Endothelial cell of umbilical vein (primary cell): Measurements from ENCODE around the gene SYNPO2. TPM values are rescaled to one million over a fixed set of nuclear protein-coding genes. Genes with fewer than 3 reads are reported as not detected.

Experiments used
- BruUV-seq: library from RNA; stranded (reverse); fragments of 400-500 nt; replicated peaks from 2 replicates; lab custom pipeline; 2021; lab: Mats Ljungman, UMichigan
- CTCF ChIA-PET: fragments of 300-600, 350-600 bp; sonication (Branson Sonifier 250); formaldehyde crosslinking; loops from one replicate; lab custom pipeline; 2021; ENCODE audit warnings: antibody characterized with exemption, inconsistent platforms; lab: Charles Lee
- POLR2A ChIA-PET: fragments of 300-600, 350-600 bp; sonication (Branson Sonifier 250); formaldehyde crosslinking; loops from one replicate; lab custom pipeline; 2021; ENCODE audit warnings: antibody characterized with exemption, inconsistent platforms; lab: Charles Lee
- DNase-seq: peaks from one replicate; pipeline ENCODE4 v3.0.0-alpha.2; 2011; ENCODE audit warnings: low read depth, low spot score
- FAIRE-seq: peaks from 2 replicates; lab custom pipeline; 2011; peaks lifted over from hg19 to GRCh38; lab: Jason Lieb, UNC
- H2AFZ ChIP-seq: 2 replicates; pipeline ENCODE4 v1.6.0; 2012; ENCODE audit warnings: low read depth, low read length, control low read depth, inconsistent platforms
- H3K27ac ChIP-seq: 2 replicates; pipeline ENCODE4 v1.5.1; 2011; ENCODE audit warnings: low read depth, mild to moderate bottlenecking, control low read depth, low read length, moderate library complexity; ENCODE audit not compliant: insufficient read depth
- H3K27me3 ChIP-seq, 2 experiments: 2 replicates each; pipeline versions ENCODE4 v1.6.0 to v1.6.1; 2011; ENCODE audit warnings: low read length in 2 of 2, mixed read lengths in 1 of 2; ENCODE audit not compliant: control insufficient read depth in 2 of 2, insufficient read depth in 2 of 2
- H3K36me3 ChIP-seq, 2 experiments: 2 replicates in 1 of 2; 3 replicates in 1 of 2; pipeline ENCODE4 v1.5.1; 2011; ENCODE audit warnings: low read length in 2 of 2, mild to moderate bottlenecking in 1 of 2, moderate library complexity in 1 of 2; ENCODE audit not compliant: control insufficient read depth in 2 of 2, insufficient read depth in 2 of 2; ENCODE audit errors: extremely low read depth in 1 of 2
- H3K4me1 ChIP-seq: 3 replicates; pipeline ENCODE4 v1.5.1; 2011; ENCODE audit warnings: mild to moderate bottlenecking, low read length; ENCODE audit not compliant: control insufficient read depth, insufficient read depth; ENCODE audit errors: extremely low read depth
- H3K4me2 ChIP-seq: 2 replicates; pipeline ENCODE4 v1.6.1; 2011; ENCODE audit warnings: low read length, control low read depth, mixed read lengths; ENCODE audit not compliant: insufficient read depth
- H3K4me3 ChIP-seq, 3 experiments: fragments of 200-600 bp in 1 of 3; sonication (generic), shearing (Covaris generic) in 1 of 3; replicated peaks in 1 of 3; 2 replicates each; pipeline ENCODE4 v1.5.1; 2011 to 2016; ENCODE audit warnings: control low read depth in 3 of 3, low read length in 3 of 3, mild to moderate bottlenecking in 2 of 3, inconsistent platforms in 1 of 3, low read depth in 1 of 3, moderate library complexity in 1 of 3; ENCODE audit not compliant: insufficient read depth in 1 of 3
- H3K79me2 ChIP-seq: 2 replicates; pipeline ENCODE4 v1.6.0; 2012; ENCODE audit warnings: low read length, inconsistent platforms; ENCODE audit not compliant: control insufficient read depth, insufficient read depth
- H3K9ac ChIP-seq: replicated peaks from 2 replicates; pipeline ENCODE3; 2011; ENCODE audit warnings: low read length, control low read depth; ENCODE audit not compliant: insufficient read depth; ENCODE audit errors: extremely low read depth
- H3K9me1 ChIP-seq: replicated peaks from 3 replicates; pipeline ENCODE4 v1.6.0; 2011; ENCODE audit warnings: mild to moderate bottlenecking, low read length; ENCODE audit not compliant: control insufficient read depth, insufficient read depth; ENCODE audit errors: extremely low read depth
- H3K9me3 ChIP-seq: replicated peaks from 2 replicates; pipeline ENCODE4 v1.5.1; 2012; ENCODE audit warnings: low read length, inconsistent platforms; ENCODE audit not compliant: control insufficient read depth, insufficient read depth
- H4K20me1 ChIP-seq: replicated peaks from 2 replicates; pipeline ENCODE3; 2011; ENCODE audit warnings: mild to moderate bottlenecking, low read length; ENCODE audit not compliant: control insufficient read depth, insufficient read depth; ENCODE audit errors: extremely low read depth
- CTCF ChIP-seq, 2 donors: IDR thresholded peaks; 1 replicate in 1 of 2; 2 replicates in 1 of 2; pipeline ENCODE4 v1.5.1; 2011; ENCODE audit warnings: low read length in 2 of 2, mild to moderate bottlenecking in 2 of 2, moderate library complexity in 2 of 2, control low read depth in 1 of 2, inconsistent platforms in 1 of 2, low read depth in 1 of 2; ENCODE audit not compliant: insufficient read depth in 1 of 2; ENCODE audit errors: extremely low read depth in 1 of 2
- EZH2 ChIP-seq: IDR thresholded peaks from 2 replicates; pipeline ENCODE4 v1.6.1; 2012; ENCODE audit warnings: borderline replicate concordance, low read depth, mild to moderate bottlenecking, moderate library complexity, low read length, inconsistent platforms; ENCODE audit not compliant: severe bottlenecking
- FOS ChIP-seq: IDR thresholded peaks from 2 replicates; pipeline ENCODE4 v1.6.1; 2011; ENCODE audit warnings: mild to moderate bottlenecking, low read length, moderate library complexity, borderline replicate concordance; ENCODE audit not compliant: insufficient read depth
- GATA2 ChIP-seq: IDR thresholded peaks from 2 replicates; pipeline ENCODE4 v1.7.0; 2011; ENCODE audit warnings: low read depth, mild to moderate bottlenecking, moderate library complexity, mixed read lengths, low read length; ENCODE audit not compliant: insufficient read length, insufficient read depth
- JUN ChIP-seq: IDR thresholded peaks from 2 replicates; pipeline ENCODE4 v1.6.1; 2011; ENCODE audit warnings: borderline replicate concordance, low read depth; ENCODE audit not compliant: insufficient read length, insufficient read depth
- MAX ChIP-seq: IDR thresholded peaks from 2 replicates; pipeline ENCODE4 v1.6.1; 2011; ENCODE audit not compliant: insufficient read depth, insufficient read length
- MYC ChIP-seq: IDR thresholded peaks from one replicate; pipeline ENCODE4 v1.6.1; 2011; ENCODE audit warnings: mild to moderate bottlenecking, low read depth, low read length
- POLR2A ChIP-seq: IDR thresholded peaks from 2 replicates; pipeline ENCODE4 v1.6.1; 2012; ENCODE audit warnings: low read depth, mild to moderate bottlenecking, control low read depth, low read length
- POLR2AphosphoS5 ChIP-seq: IDR thresholded peaks from 2 replicates; pipeline ENCODE4 v1.6.1; 2012; ENCODE audit warnings: low read depth, mild to moderate bottlenecking, control low read depth, low read length, moderate library complexity; ENCODE audit not compliant: insufficient read depth
- dilution Hi-C: fragments of 300-500 bp; cut with MboI; formaldehyde crosslinking; loops from one replicate; pipeline ENCODE4 v1.15.0; 2019; ENCODE audit warnings: low sequenced_read_pairs; ENCODE audit not compliant: extremely low pct_ligation_motif_present
- intact Hi-C: fragments of 100-400 bp; cut with micrococcal nuclease; formaldehyde crosslinking; loops from one replicate; pipeline ENCODE4 v1.10.0; 2022
- polyA plus RNA-seq, 4 experiments: library from polyadenylated mRNA; depleted of rRNA in 3 of 4; stranded (reverse) in 3 of 4; unstranded in 1 of 4; fragments of >200 nt; gene quantifications; 2 replicates each; pipeline versions ENCODE4 v1.2.1 to v1.2.3, GENCODE V29; 2011 to 2012; ENCODE audit warnings: missing spikeins in 1 of 4
- total RNA-seq: library from RNA; stranded (reverse); gene quantifications from 2 replicates; pipeline ENCODE4 v1.2.3, GENCODE V29; 2021

SYNPO2 gene
- total and polyA plus RNA-seq, 2 donors (not counting 3 experiments of a cell fraction or from before 2014, with no cell fraction given), result 0.06 to 0.13 TPM

GRCh38 chr4:118973295-118973694, 84.6 kb downstream of the SYNPO2 start:
- FAIRE-seq, result no peak
- no peak for DNase-seq
- Histone ChIP-seq H3K4me2 (no peak overlapping the region), H2AFZ (no peak overlapping the region), H3K27me3 (no peaks in the 10 kb centered on the region), H3K36me3 (no peaks in the 10 kb centered on the region), H3K9me1 (no peaks in the 10 kb centered on the region), H3K27ac (no peak overlapping the region), H3K4me1 (peaks cover 5% of the 10 kb centered on the region), H3K4me3 (no peak overlapping the region), H3K9me3 (no peaks in the 10 kb centered on the region), H4K20me1 (no peaks in the 10 kb centered on the region), H3K79me2 (no peaks in the 10 kb centered on the region), H3K9ac (no peak overlapping the region)
- dilution Hi-C loops (no loop called here), intact Hi-C loops (no loop called here)
- BruUV-seq, result no TSS peak
- ChIA-PET CTCF (interaction anchor here (1.2 to 7.3 kb wide), 2 partner anchors 199 to 326 kb away, joined by 3 to 79 read pairs; no protein-coding TSS in a partner anchor), POLR2A (no interaction called here)
- TF ChIP-seq JUN (no peak), CTCF (IDR thresholded peaks at IDR 0.05; ENCODE audit: extremely low read depth in 1 of 2, insufficient read depth in 1 of 2, low read depth in 1 of 2, low read length in 2 of 2) (no peak), FOS (no peak), MYC (no peak), EZH2 (no peak), MAX (no peak), GATA2 (no peak), POLR2A (no peak), POLR2AphosphoS5 (no peak)
